ENCODE measurements around the gene CTIF. TPM values are rescaled to one million over a fixed set of nuclear protein-coding genes. Genes with fewer than 3 reads are reported as not detected.
"Not testable (repeated sequence)": the region's sequence is repeated elsewhere in the genome, so short reads cannot be mapped to it uniquely, and the experiment has no call there.

CTIF gene
- total RNA-seq, 1 donor from 2014 or later, result 35.1 TPM

DNA sequence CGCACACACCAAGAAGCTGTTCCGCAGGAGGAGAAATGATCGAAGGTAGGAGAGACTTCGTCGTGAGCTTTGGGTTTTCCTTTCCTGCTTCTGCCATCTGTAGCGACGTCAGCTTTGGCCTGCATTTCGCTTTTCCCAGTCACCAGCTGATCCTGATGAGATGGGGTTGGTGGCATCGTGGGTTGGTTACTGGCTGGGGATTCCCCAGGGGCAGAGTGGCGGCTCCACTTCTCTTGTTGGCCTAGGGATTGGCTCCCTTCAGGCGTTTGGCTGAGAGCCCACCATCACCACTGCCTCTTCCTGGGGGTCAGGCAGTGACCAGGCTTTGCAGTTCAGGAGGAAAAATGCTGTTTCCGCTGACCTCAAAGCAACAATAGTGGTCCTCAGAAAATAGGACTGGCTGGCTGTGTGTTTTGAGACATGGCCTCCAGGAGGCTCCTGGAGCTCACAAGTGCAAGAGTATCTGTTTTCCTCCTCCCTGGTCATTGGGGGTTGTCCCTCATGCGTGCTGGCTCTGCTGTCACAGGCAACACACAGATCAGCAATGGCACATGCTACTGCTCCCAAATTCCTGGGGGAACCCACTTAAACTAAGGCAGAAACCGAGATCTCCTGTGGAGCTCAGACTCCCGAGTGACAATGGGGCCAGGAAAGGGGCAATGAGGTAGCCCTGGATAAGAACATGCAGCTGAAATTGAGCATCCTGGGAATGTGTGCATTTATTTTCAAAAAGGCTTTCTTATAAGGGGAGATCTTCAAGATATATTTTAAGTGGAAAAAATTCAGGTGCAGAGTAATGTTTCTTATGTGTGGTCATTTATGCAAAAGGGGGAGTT lies 173.0 kb downstream of the CTIF start:
- H3K27me3 ChIP-seq, result no peaks in the 10 kb centered on the region
- intact Hi-C loops (cut with DNase I), result no loop called here

GRCh38 chr18:48713309-48713708 lies 174.5 kb downstream of the CTIF start:
- TF ChIP-seq CTCF (IDR thresholded peaks at IDR 0.05) (no peak), POLR2A (IDR thresholded peaks at IDR 0.05) (no peak), POLR2AphosphoS5 (IDR thresholded peaks at IDR 0.05; ENCODE audit: insufficient read depth in 1 of 2, low read depth in 1 of 2) (peak in 1 of 2 donors; percentile 47)
- H3K36me3 ChIP-seq, result no peaks in the 10 kb centered on the region
- no peak overlapping the region for H3K4me3 ChIP-seq
- peaks cover 43% of the 10 kb centered on the region for H3K4me1 ChIP-seq
- intact Hi-C loops (cut with DNase I), result no loop called here
- no peak overlapping the region for H3K27ac ChIP-seq
- DNase-seq (ENCODE audit: extremely low spot score in 2 of 2), result no peak
- no peaks in the 10 kb centered on the region for H3K9me3 ChIP-seq
- no peaks in the 10 kb centered on the region for H3K27me3 ChIP-seq

More for the DNA sequence above, 173.0 kb downstream of the CTIF start:
- no peak overlapping the region for H3K4me3 ChIP-seq
- DNase-seq (ENCODE audit: extremely low spot score in 2 of 2), result no peak
- no peak for TF ChIP-seq POLR2A (IDR thresholded peaks at IDR 0.05)
- peak in 2 of 3 experiments; percentile 39 to 59 for TF ChIP-seq CTCF (IDR thresholded peaks at IDR 0.05)
- peaks cover 43% of the 10 kb centered on the region for H3K4me1 ChIP-seq
- H3K36me3 ChIP-seq, result no peaks in the 10 kb centered on the region
- H3K9me3 ChIP-seq, result no peaks in the 10 kb centered on the region
- H3K27ac ChIP-seq, result no peak overlapping the region

GRCh38 chr18:48714873-48715272 lies 176.0 kb downstream of the CTIF start:
- Histone ChIP-seq H3K4me3 (no peak overlapping the region), H3K36me3 (no peaks in the 10 kb centered on the region), H3K9me3 (no peaks in the 10 kb centered on the region), H3K4me1 (peaks cover 38% of the 10 kb centered on the region), H3K27me3 (no peaks in the 10 kb centered on the region), H3K27ac (no peak overlapping the region)
- TF ChIP-seq POLR2AphosphoS5 (IDR thresholded peaks at IDR 0.05; ENCODE audit: insufficient read depth in 1 of 2, low read depth in 1 of 2) (no peak), CTCF (IDR thresholded peaks at IDR 0.05) (no peak), POLR2A (IDR thresholded peaks at IDR 0.05) (no peak)
- no peak for DNase-seq (ENCODE audit: extremely low spot score in 2 of 2)
- intact Hi-C loops (cut with DNase I), result no loop called here

DNA sequence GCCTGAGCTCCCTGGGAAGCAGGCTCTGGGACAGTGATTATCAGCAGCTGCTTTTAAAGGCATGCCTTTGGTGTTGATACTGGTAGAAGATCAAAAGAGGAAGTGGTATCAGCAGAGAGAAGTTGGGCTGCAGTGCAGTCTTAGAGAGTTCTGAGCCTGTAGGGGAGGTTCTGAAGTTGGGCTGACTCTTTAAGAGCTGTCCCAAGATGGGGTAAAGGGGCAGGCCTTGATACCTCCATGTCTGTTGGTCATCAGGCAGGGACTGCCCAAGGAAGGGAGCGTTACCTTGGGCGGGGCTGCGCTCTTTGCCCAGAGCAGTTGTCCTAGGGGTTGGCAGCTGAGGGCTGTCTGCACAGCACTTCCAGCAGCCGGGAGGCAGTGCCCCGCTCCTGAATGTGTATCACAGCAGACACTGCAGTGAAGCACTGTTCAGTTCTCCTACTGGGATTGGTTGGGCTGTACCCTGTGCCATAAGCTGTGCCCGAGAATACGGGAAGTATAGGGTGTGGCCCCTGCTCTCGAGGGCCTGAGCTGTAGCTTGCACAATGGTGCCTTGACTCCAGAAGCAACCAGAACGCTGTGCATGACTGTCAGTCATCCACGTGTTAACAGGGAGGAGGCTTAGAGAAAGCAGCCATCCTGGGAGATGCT lies 177.0 kb downstream of the CTIF start:
- H3K4me3 ChIP-seq, result no peak overlapping the region
- no peak for TF ChIP-seq CTCF (IDR thresholded peaks at IDR 0.05)
- no peak for TF ChIP-seq POLR2AphosphoS5 (IDR thresholded peaks at IDR 0.05; ENCODE audit: insufficient read depth in 1 of 2, low read depth in 1 of 2)
- TF ChIP-seq POLR2A (IDR thresholded peaks at IDR 0.05), result no peak
- H3K27me3 ChIP-seq, result no peaks in the 10 kb centered on the region
- H3K4me1 ChIP-seq, result peaks cover 46% of the 10 kb centered on the region
- no peaks in the 10 kb centered on the region for H3K9me3 ChIP-seq
- no peaks in the 10 kb centered on the region for H3K36me3 ChIP-seq
- intact Hi-C loops (cut with DNase I), result no loop called here
- no peak overlapping the region for H3K27ac ChIP-seq
- DNase-seq (ENCODE audit: extremely low spot score in 2 of 2), result no peak

- intact Hi-C loops (cut with DNase I); H3K9me3 ChIP-seq; DNase-seq (ENCODE audit: extremely low spot score in 2 of 2); H3K36me3 ChIP-seq; H3K27ac ChIP-seq; H3K4me3 ChIP-seq; H3K27me3 ChIP-seq: not testable (repeated sequence)
- peaks cover 39% of the 10 kb centered on the region for H3K4me1 ChIP-seq
These were observed 178.4 kb downstream of the CTIF start for GRCh38 chr18:48717227-48717626.
